Endodermal cell (in vitro differentiated cells): Measurements from ENCODE around the gene RADIL. TPM values are rescaled to one million over a fixed set of nuclear protein-coding genes. Genes with fewer than 3 reads are reported as not detected.

Experiments used
- DNase-seq: peaks from one replicate; pipeline ENCODE4 v3.0.0-alpha.2; 2017
- H3K27ac ChIP-seq: 2 replicates; pipeline ENCODE4 v1.5.1; 2013; ENCODE audit warnings: mild to moderate bottlenecking, low read depth, low read length, moderate library complexity
- H3K27me3 ChIP-seq: 2 replicates; pipeline ENCODE4 v1.6.1; 2013; ENCODE audit warnings: mild to moderate bottlenecking, low read length, moderate library complexity; ENCODE audit not compliant: insufficient read depth, control insufficient read depth, poor library complexity, severe bottlenecking
- H3K36me3 ChIP-seq: 2 replicates; pipeline ENCODE4 v1.7.0; 2013; ENCODE audit warnings: mild to moderate bottlenecking, low read length, moderate library complexity; ENCODE audit not compliant: control insufficient read depth, insufficient read depth
- H3K4me1 ChIP-seq: one replicate; pipeline ENCODE4 v1.7.0; 2013; ENCODE audit warnings: low read length; ENCODE audit not compliant: control insufficient read depth, insufficient read depth
- H3K4me3 ChIP-seq: 2 replicates; pipeline ENCODE4 v1.5.1; 2013; ENCODE audit warnings: mild to moderate bottlenecking, low read length, moderate library complexity
- H3K9ac ChIP-seq: 2 replicates; pipeline ENCODE4 v1.6.1; 2013; ENCODE audit warnings: mild to moderate bottlenecking, low read length, moderate library complexity; ENCODE audit not compliant: poor library complexity, severe bottlenecking; ENCODE audit errors: extremely low read depth
- H3K9me3 ChIP-seq: 2 replicates; pipeline ENCODE4 v1.6.1; 2013; ENCODE audit warnings: mild to moderate bottlenecking, low read length, moderate library complexity; ENCODE audit not compliant: control insufficient read depth
- H3K27ac Mint-ChIP-seq: 2 replicates; pipeline ENCODE4 v1.8.0; 2020; ENCODE audit warnings: mixed read lengths
- H3K27me3 Mint-ChIP-seq: 2 replicates; pipeline ENCODE4 v1.8.0; 2021; ENCODE audit warnings: mild to moderate bottlenecking, mixed read lengths; ENCODE audit not compliant: insufficient read depth
- H3K36me3 Mint-ChIP-seq: 2 replicates; pipeline ENCODE4 v1.8.0; 2020; ENCODE audit warnings: low read depth, mixed read lengths
- H3K4me1 Mint-ChIP-seq: 2 replicates; pipeline ENCODE4 v1.8.0; 2020; ENCODE audit warnings: mixed read lengths
- H3K4me3 Mint-ChIP-seq: 2 replicates; pipeline ENCODE4 v1.8.0; 2020; ENCODE audit warnings: mild to moderate bottlenecking, moderate library complexity, mixed read lengths
- H3K9me3 Mint-ChIP-seq: 2 replicates; pipeline ENCODE4 v1.8.0; 2020; ENCODE audit warnings: mild to moderate bottlenecking, mixed read lengths
- CTCF ChIP-seq: fragments of 200-600 bp; sonication (generic); conservative IDR thresholded peaks from 2 replicates; pipeline ENCODE4 v1.5.0; 2021; ENCODE audit warnings: antibody characterized with exemption, mild to moderate bottlenecking
- WGBS, 2 experiments: methylation state at CpG; one replicate each; pipeline versions ENCODE4 v1.1.5 to v1.1.7; 2013; ENCODE audit warnings: missing lambda C conversion rate in 2 of 2, mixed read lengths in 1 of 2; ENCODE audit not compliant: insufficient coverage in 1 of 2, insufficient read length in 1 of 2; 5-methylcytosine and 5-hydroxymethylcytosine counted together
- total RNA-seq, 2 donors: library from RNA; stranded (reverse); fragmentation: NEBNext Ultra II Directional in 1 of 2; extraction: Animal tissue kit (Norgen Biotek cat#: 25700) in 1 of 2; gene quantifications; 2 replicates in 1 of 2; 3 replicates in 1 of 2; pipeline ENCODE4 v1.2.1, GENCODE V29; 2021

Gene RADIL
- total RNA-seq, 2 donors from 2014 or later: 34.9 to 47.6 TPM

- Mint-ChIP-seq H3K9me3 (peaks cover 13% of the 10 kb centered on the region), H3K4me1 (no peaks in the 10 kb centered on the region), H3K27ac (no peak overlapping the region), H3K36me3 (peaks cover 48% of the 10 kb centered on the region), H3K4me3 (no peak overlapping the region), H3K27me3 (no peaks in the 10 kb centered on the region)
- TF ChIP-seq CTCF: no peak
- no peaks in the 10 kb centered on the region for H3K27me3 ChIP-seq
- H3K9ac ChIP-seq: no peak overlapping the region
- no peak overlapping the region for H3K27ac ChIP-seq
- peaks cover 28% of the 10 kb centered on the region for H3K36me3 ChIP-seq
- no peaks in the 10 kb centered on the region for H3K4me1 ChIP-seq
- WGBS, 2 experiments: 82 to 95% methylated on average over 25 to 47 of the region's 47 CpGs
- H3K9me3 ChIP-seq: peaks cover 5% of the 10 kb centered on the region
- peak; percentile 75 for DNase-seq
- H3K4me3 ChIP-seq: no peak overlapping the region
These were observed 90.9 kb downstream of the RADIL start for GRCh38 chr7:4792537-4793126.

- Mint-ChIP-seq H3K4me3 (no peak overlapping the region), H3K27ac (no peak overlapping the region)
- WGBS, 2 experiments: 72 to 90% methylated on average over 21 to 46 of the region's 50 CpGs
These were observed 91.6 kb downstream of the RADIL start for GRCh38 chr7:4791738-4792536.

More at GRCh38 chr7:4791738-4792536, 91.6 kb downstream of the RADIL start:
- DNase-seq: peak; percentile 96
- Mint-ChIP-seq H3K36me3 (peaks cover 42% of the 10 kb centered on the region), H3K27me3 (no peaks in the 10 kb centered on the region), H3K4me1 (no peaks in the 10 kb centered on the region), H3K9me3 (peaks cover 13% of the 10 kb centered on the region)
- TF ChIP-seq CTCF: peak; percentile 87
- Histone ChIP-seq H3K9ac (no peak overlapping the region), H3K9me3 (peaks cover 5% of the 10 kb centered on the region), H3K4me1 (no peaks in the 10 kb centered on the region), H3K27me3 (no peaks in the 10 kb centered on the region), H3K27ac (no peak overlapping the region), H3K4me3 (no peak overlapping the region), H3K36me3 (peaks cover 28% of the 10 kb centered on the region)
